NCI-H146 treated with DMSO at 0.1 percent for 48 hours (cell line): ENCODE measurements around the gene GINS1.
"Not testable (repeated sequence)": the region's sequence is repeated elsewhere in the genome, so short reads cannot be mapped to it uniquely, and the experiment has no call there.

Experiments used
- DNase-seq: peaks from one replicate; lab custom pipeline; 2025; ENCODE audit not compliant: unreplicated experiment; lab: John Stamatoyannopoulos, UW

GINS1 gene

DNA sequence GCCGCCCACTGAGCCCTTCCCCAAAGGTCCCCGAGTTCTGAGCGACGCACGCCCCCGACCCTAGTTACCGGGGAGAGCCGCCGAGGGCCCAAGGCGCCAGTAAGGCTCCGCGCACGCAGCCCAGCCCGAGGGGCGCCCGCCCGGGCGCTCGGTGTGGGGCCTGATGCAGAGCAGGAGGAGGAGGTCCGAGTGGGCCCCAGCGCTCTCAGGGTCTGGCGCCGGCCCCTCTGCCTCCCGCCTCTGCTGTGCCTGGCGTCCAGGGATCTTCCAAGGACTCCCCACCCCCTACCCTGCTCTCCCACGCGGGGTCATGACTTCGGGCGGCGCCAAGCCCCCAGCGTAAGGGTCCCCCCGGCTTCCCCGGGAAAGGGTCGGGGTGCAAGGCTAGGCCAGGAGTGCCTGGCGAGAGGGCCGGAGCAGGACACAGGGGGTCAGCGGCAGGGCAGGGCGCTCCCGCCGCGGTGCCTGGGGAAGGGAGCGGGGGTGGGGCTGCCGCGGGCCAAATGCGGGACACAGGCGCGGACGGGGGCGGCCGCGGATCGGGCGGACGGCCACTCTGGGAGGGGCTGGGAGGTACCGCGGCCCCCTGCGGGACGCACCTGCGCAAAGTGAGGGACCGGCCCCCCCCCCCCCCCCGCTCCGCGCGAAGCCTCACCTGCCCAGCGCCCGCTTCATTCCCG lies 17.5 kb upstream of the GINS1 start:
- DNase-seq, result peak; percentile 68

DNA sequence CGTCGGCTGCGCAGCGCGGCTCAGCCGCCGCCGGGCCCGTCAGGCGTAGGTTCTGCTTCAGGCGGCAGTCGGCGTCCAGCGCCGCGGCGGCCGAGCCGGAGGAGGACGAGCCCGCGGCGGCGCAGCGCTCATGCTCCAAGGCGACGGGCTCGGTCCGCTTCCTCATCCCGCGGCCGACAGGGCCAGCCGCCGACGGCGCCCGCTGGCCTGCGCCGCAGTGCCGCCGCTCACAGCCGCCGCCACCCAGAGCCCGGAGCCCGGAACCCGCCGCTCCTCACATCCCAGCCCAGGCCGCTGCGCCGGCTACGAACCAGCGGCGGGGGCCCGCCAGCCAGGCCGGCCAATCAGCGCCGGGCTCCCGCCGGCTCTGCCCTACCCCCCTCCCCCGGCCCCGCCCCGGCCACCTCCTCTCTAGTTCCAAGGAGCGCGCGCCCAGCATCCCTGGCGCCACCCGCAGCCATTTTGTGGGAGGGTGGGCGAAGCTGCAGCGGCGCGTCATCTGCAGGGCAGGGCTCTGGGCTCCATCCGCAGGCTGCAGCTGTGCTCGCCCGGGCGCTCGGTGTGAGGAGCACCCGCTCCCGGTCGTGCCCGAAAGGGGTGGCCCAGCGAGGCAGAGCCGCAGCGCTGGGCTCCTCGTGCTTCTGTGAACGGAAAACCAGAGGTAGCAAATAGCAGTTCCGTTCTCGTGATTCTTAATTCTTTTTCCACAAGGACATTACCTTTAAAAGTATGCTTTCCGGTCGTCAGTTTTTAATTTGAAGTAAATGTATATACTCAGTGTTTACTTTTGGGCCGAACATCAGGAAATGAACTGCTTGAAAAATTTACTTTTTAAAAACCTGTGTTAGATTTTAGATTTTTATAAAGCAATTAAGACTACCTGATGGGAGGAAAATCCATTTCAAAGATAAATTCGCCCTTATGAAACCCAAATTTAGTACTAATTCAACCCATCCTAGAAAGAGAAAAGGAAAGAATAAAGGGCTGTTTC lies 16.6 kb upstream of the GINS1 start, which contains the start of gene ABHD12:
TSS of gene ABHD12 (minus strand) at position 298 of the 991 bp plus-strand sequence. CDS start at position 166, 132 bp downstream.
- DNase-seq, result peak; percentile 95

- no peak for DNase-seq
Observed at GRCh38 chr20:25394276-25394675, 13.2 kb upstream of the GINS1 start.

GRCh38 chr20:25394996-25395395 lies 12.5 kb upstream of the GINS1 start:
- DNase-seq, result no peak

- DNase-seq, result no peak
Observed at GRCh38 chr20:25397096-25397495, 10.4 kb upstream of the GINS1 start.

- DNase-seq, result no peak
Observed at GRCh38 chr20:25397821-25398220, 9.7 kb upstream of the GINS1 start.

DNA sequence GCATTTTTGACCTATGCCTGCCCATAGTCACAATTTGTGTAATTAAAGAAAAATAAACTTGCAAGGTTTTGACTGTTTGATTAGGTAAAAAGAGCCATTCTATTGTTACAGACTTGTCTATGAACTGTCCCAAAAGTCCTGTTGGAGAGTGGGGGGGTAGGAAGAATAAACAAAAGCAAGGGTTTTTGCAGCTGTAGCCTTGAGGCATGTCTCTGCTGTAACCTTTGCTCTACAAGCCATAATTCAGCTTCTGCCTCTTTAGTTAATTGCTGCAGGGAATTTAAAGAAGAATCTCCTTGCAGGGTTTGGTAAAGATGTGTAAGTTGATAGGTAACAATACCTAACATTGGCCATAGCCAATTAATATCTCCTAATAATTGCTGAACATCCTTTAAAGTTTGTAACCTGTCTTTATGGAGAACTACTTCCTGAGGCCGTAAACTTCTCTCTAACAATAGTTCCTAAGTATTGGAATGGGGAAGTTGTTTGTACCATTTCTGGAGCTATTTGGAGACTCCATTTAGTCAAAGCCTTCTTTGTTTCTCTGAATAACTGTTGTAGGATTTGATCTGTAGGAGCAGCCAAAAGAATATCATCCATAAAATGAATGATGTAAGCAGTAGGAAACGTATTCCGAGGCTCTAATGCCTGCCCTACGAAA lies 9.0 kb upstream of the GINS1 start:
- DNase-seq, result no peak

DNA sequence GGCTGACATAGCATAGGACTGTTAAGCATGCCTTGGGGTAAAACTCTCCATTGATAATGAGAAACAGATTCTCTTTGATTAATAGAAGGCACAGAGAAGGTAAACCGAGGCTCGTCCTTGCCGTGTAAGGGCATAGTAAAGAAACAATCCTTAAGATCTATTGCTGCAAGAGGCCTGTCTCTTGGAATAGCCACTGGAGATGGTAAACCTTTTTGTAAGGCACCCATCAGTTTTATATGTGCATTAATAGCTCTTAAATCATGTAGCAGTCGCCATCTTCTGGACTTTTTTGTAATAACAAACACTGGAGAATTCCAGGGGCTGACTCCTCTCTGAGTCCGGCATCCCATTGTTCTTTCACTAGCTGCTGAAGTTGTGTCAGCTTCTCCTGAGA lies 8.4 kb upstream of the GINS1 start:
- DNase-seq, result peak; percentile 79

- not testable (repeated sequence) for DNase-seq
Observed at GRCh38 chr20:25400291-25400732, 7.2 kb upstream of the GINS1 start.

DNA sequence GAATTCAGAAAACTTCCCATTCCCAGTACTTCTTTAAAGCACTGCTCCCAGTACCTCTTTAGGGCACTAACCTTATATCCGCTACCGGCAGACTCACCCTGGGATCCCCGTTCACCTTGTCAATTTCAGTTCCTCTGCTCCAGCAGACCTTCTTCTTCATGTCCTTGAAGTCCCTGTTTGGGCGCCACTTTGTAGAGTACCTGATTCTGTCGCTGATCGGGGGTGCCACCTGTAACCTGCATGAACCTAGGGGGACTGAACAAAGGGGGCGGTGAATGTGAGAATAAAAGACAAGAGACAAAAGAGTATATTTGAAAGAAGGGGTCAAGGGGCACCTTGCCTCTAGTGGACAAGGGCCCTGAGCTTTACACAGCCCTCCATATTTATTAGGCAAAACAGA lies 4.9 kb upstream of the GINS1 start:
- no peak for DNase-seq

- no peak for DNase-seq
Observed at GRCh38 chr20:25408170-25408547, 686 bp downstream of the GINS1 start.

DNA sequence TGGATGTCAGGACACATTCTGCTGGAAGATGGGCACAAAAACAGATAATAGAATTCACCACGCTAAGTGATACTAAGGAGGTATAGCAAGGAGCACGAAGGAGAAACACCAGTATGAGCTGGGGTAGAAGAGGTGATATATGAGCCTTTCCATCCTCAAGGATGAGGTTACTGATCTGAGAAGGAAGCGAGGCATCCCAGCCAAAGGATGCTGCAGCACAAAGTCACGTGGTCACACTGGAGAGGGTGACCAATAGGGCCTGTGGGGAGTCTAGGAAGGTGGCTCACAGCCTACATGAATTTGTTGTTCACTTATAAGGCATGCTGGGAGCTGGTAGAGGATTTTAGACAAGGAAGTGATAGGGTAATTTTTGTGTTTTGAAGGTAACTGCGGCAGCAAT lies 1.4 kb downstream of the GINS1 start:
- no peak for DNase-seq

DNA sequence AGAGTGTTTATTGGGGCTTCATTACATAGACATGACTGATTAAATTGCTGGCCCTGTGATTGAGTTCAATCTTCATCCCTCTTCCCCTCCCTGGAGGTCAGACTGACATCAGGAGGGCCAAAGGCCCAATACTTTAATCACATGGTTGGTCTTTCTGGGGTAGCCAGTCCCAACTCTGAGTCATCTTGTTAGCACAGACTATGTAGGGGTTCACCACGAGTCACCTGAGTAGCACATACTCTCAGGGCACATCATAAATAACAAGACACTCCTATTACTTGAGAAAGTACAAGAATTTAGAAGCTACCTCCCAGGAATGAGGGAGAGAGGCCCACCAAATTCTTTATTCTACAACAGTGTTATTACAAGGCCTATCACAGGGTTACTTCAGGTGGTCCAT lies 11.3 kb downstream of the GINS1 start:
- no peak for DNase-seq

DNA sequence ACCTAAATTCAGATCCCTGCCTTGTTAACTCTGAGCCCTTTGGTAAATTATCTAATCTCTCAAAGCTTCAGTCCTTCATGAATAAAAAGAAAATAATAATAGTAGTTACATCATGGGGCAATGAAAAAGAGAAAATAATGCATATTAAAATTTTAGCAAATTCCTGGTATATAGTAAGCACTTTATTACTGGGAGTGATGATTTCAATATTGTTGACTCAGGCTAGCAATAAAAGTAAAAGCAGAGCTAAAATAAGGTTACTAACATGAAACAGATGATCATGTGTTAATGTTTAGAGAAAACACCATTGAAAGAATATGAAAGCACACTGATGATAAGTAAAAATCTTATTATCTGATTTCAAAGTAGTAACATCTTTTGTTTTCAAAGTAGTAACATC lies 13.6 kb downstream of the GINS1 start:
- no peak for DNase-seq

GRCh38 chr20:25422032-25422431 lies 14.6 kb downstream of the GINS1 start:
- DNase-seq, result no peak

DNA sequence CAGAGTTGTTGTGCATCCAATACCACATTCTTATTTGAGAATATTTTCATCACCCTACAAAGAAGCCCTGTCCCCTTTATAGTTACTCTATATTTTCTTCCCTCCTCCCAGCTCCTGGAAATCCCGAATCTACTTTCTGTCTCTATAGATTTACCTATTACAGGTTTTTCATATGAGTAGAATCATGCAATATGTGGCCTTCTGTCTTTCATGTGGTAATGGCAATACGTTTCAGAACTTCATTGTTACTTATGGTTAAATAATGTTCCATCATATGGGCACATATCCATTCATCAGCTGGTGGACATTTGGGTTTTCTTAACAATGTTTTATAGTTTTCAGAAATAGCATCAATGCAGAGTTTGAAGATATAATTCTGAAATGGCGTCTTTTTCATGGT lies 17.1 kb downstream of the GINS1 start:
- DNase-seq, result no peak

- no peak for DNase-seq
Observed at GRCh38 chr20:25437153-25437581, 29.7 kb downstream of the GINS1 start.

DNA sequence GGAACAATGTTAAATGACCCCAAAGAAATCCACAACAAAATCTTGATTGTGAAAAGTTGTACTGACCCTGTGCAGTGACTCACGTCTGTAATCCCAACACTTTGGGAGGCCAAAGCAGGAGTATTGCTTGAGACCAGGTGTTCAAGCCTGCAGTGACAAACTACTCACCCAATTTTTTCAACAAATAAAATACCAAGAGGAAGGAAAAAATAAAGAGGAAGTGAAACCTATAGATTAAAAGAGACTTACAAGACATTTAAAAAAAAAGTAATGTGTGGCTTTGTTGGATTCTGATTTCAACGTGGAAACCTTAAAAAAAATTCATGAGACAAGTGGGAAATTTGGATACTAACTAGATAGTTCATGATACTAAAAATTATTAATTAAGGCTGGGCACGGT lies 31.9 kb downstream of the GINS1 start:
- DNase-seq, result no peak

DNA sequence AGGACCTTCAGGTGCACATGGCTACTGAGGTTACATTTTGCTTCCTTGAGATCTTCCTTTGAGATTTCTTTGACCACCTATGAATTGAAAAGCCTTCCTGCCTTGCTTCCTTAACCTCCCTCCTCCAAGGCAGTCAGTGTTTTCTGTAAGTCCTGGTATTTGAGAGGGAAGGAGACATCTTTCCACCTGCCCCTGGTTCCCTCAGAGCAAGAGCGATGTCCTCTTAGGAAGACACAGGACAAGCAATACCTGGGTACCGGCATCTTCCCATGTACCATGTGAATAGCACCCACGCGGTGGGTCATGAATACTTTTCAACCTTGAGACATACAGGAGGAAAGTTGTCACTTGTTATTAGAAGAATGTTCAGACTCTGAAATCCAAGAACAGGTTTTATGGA lies 37.1 kb downstream of the GINS1 start:
- DNase-seq, result no peak

DNA sequence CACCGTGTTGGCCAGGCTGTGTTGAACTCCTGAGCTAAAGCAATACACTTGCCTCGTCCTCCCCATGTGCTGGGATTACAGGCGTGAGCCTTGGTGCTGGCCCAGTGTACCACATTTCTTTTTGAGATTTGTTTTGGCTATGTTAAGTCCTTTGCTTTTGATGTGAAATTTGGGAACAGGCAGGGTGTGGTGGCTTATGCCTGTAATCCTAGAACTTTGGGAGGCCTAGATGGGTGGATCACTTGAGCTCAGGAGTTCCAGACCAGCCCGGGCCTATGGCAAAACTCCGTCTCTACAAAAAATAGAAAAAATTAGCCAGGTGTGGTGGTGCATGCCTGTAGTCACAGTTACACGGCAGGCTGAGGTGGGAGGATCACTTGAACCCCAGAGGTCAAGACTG lies 40.2 kb downstream of the GINS1 start:
- DNase-seq, result no peak

GRCh38 chr20:25452333-25452732 lies 44.9 kb downstream of the GINS1 start:
- no peak for DNase-seq
